Natural killer cell (primary cell): ENCODE results near the gene MAP3K8. TPM values are rescaled to one million over a fixed set of nuclear protein-coding genes. Genes with fewer than 3 reads are reported as not detected.
A peak's percentile ranks its signal among the peaks of the same experiment; 100 is the strongest.

Experiments used
- ATAC-seq, 3 donors: fragments of 150-1000 bp in 2 of 3; fragments of 200-7000 bp in 1 of 3; cut with Tn5 transposase; 1 replicate in 1 of 3; 2 replicates in 2 of 3; pipeline ENCODE4 v1.10.0; 2021; ENCODE audit warnings: mild to moderate bottlenecking in 2 of 3, moderate library complexity in 2 of 3
- DNase-seq, 2 donors: peaks; one replicate each; pipeline versions ENCODE4 v3.0.0 to v3.0.0-alpha.2; 2013 to 2021; ENCODE audit warnings: mixed read lengths in 1 of 2
- H3K27ac ChIP-seq: one replicate; pipeline ENCODE4 v1.5.1; 2013; ENCODE audit warnings: mild to moderate bottlenecking, low read length
- H3K27me3 ChIP-seq: one replicate; pipeline ENCODE4 v1.6.1; 2013; ENCODE audit warnings: low read length; ENCODE audit not compliant: control insufficient read depth, insufficient read depth
- H3K36me3 ChIP-seq: one replicate; pipeline ENCODE4 v1.6.1; 2013; ENCODE audit warnings: low read length; ENCODE audit not compliant: control insufficient read depth, insufficient read depth
- H3K4me1 ChIP-seq: one replicate; pipeline ENCODE4 v1.6.1; 2013; ENCODE audit warnings: low read length; ENCODE audit not compliant: control insufficient read depth, insufficient read depth
- H3K4me3 ChIP-seq: one replicate; pipeline ENCODE4 v1.5.1; 2013; ENCODE audit warnings: low read length
- H3K9me3 ChIP-seq: one replicate; pipeline ENCODE4 v1.6.1; 2013; ENCODE audit warnings: low read length; ENCODE audit not compliant: control insufficient read depth, insufficient read depth
- H3K27ac Mint-ChIP-seq, 2 donors: one replicate each; pipeline ENCODE4 v1.8.0; 2022; ENCODE audit warnings: mild to moderate bottlenecking in 2 of 2, mixed read lengths in 2 of 2, moderate library complexity in 1 of 2
- H3K27me3 Mint-ChIP-seq, 2 donors: one replicate each; pipeline ENCODE4 v1.8.0; 2022; ENCODE audit warnings: low read depth in 2 of 2, mixed read lengths in 2 of 2
- H3K36me3 Mint-ChIP-seq: one replicate; pipeline ENCODE4 v1.8.0; 2022; ENCODE audit warnings: mixed read lengths
- H3K4me1 Mint-ChIP-seq, 2 donors: one replicate each; pipeline ENCODE4 v1.8.0; 2022; ENCODE audit warnings: mixed read lengths in 2 of 2
- H3K4me3 Mint-ChIP-seq: one replicate; pipeline ENCODE4 v1.8.0; 2022; ENCODE audit warnings: mild to moderate bottlenecking, moderate library complexity, mixed read lengths
- H3K9me3 Mint-ChIP-seq, 2 donors: one replicate each; pipeline ENCODE4 v1.8.0; 2022; ENCODE audit warnings: mixed read lengths in 2 of 2
- CTCF ChIP-seq: fragments of 200-600 bp; IDR thresholded peaks from one replicate; pipeline ENCODE4 v1.8.0; 2022; ENCODE audit warnings: antibody characterized with exemption
- WGBS: methylation state at CpG from one replicate; pipeline ENCODE4 v1.1.7; 2013; ENCODE audit warnings: missing lambda C conversion rate; ENCODE audit not compliant: insufficient coverage; 5-methylcytosine and 5-hydroxymethylcytosine counted together
- intact Hi-C: fragments of 100-400 bp; cut with micrococcal nuclease; formaldehyde crosslinking; loops from one replicate; pipeline ENCODE4 v1.14.2; 2022
- total RNA-seq, 4 donors: library from RNA; stranded (reverse); fragments of 120-200 nt in 1 of 4; gene quantifications; one replicate each; pipeline versions ENCODE4 v1.2.3 to v1.2.4, GENCODE V29; 2013 to 2022

Gene MAP3K8
- total RNA-seq, 3 donors from 2014 or later (not counting 1 experiment from before 2014, with no cell fraction given): 200 to 244 (median 236) TPM

- Mint-ChIP-seq H3K9me3 (no peaks in the 10 kb centered on the region), H3K4me1 (peaks cover 4 to 5% of the 10 kb centered on the region in 2 donors), H3K36me3 (no peaks in the 10 kb centered on the region), H3K27me3 (peaks cover 6 to 16% of the 10 kb centered on the region in 2 donors), H3K27ac (no peak overlapping the region), H3K4me3 (no peak overlapping the region)
- Histone ChIP-seq H3K4me3 (no peak overlapping the region), H3K4me1 (peaks cover 6% of the 10 kb centered on the region), H3K36me3 (no peaks in the 10 kb centered on the region), H3K9me3 (no peaks in the 10 kb centered on the region), H3K27ac (no peak overlapping the region), H3K27me3 (no peaks in the 10 kb centered on the region)
- DNase-seq (peak; percentile 69 to 86), ATAC-seq (peak; percentile 95 to 100 (median 100))
- WGBS: 13% methylated on average over 17 of the region's 17 CpGs
- TF ChIP-seq CTCF: peak; percentile 97
- intact Hi-C loops: loop anchor here (1.0 to 10.0 kb wide), 3 partner anchors 142 to 398 kb away; no protein-coding TSS in a partner anchor
Observed at GRCh38 chr10:30392564-30392990, 41.4 kb upstream of the MAP3K8 start.

- intact Hi-C loops: loop anchor here (10.0 kb wide), 1 partner anchor 401 kb away; no protein-coding TSS in a partner anchor
- no peaks in the 10 kb centered on the region for H3K9me3 ChIP-seq
- DNase-seq: no peak
- no peak overlapping the region for H3K27ac ChIP-seq
- no peaks in the 10 kb centered on the region for H3K27me3 ChIP-seq
- TF ChIP-seq CTCF: no peak
- H3K36me3 ChIP-seq: no peaks in the 10 kb centered on the region
- Mint-ChIP-seq H3K4me1 (peaks cover 4 to 13% of the 10 kb centered on the region in 2 donors), H3K36me3 (no peaks in the 10 kb centered on the region), H3K4me3 (no peak overlapping the region), H3K9me3 (no peaks in the 10 kb centered on the region), H3K27ac (no peak overlapping the region), H3K27me3 (peaks cover 8 to 10% of the 10 kb centered on the region in 2 donors)
- ATAC-seq: no peak
- H3K4me1 ChIP-seq: peaks cover 18% of the 10 kb centered on the region
- WGBS: 83% methylated on average over 2 of the region's 3 CpGs
- H3K4me3 ChIP-seq: no peak overlapping the region
Observed at GRCh38 chr10:30396293-30396692, 37.7 kb upstream of the MAP3K8 start.

- ATAC-seq (no peak), DNase-seq (no peak)
- H3K27me3 Mint-ChIP-seq: peaks cover 8 to 10% of the 10 kb centered on the region in 2 donors
- Histone ChIP-seq H3K27ac (no peak overlapping the region), H3K9me3 (no peaks in the 10 kb centered on the region), H3K4me3 (no peak overlapping the region), H3K4me1 (peaks cover 18% of the 10 kb centered on the region), H3K36me3 (no peaks in the 10 kb centered on the region), H3K27me3 (no peaks in the 10 kb centered on the region)
- no peaks in the 10 kb centered on the region for H3K9me3 Mint-ChIP-seq
- peaks cover 4 to 13% of the 10 kb centered on the region in 2 donors for H3K4me1 Mint-ChIP-seq
- intact Hi-C loops: loop anchor here (10.0 kb wide), 1 partner anchor 402 kb away; no protein-coding TSS in a partner anchor
- 75% methylated on average over 2 of the region's 2 CpGs for WGBS
- H3K36me3 Mint-ChIP-seq: no peaks in the 10 kb centered on the region
- H3K27ac Mint-ChIP-seq: no peak overlapping the region
- no peak overlapping the region for H3K4me3 Mint-ChIP-seq
- TF ChIP-seq CTCF: no peak
Observed at GRCh38 chr10:30396698-30397097, 37.3 kb upstream of the MAP3K8 start.

- Histone ChIP-seq H3K36me3 (no peaks in the 10 kb centered on the region), H3K9me3 (no peaks in the 10 kb centered on the region), H3K27ac (no peak overlapping the region), H3K4me3 (no peak overlapping the region), H3K27me3 (no peaks in the 10 kb centered on the region), H3K4me1 (peaks cover 12% of the 10 kb centered on the region)
- intact Hi-C loops: loop anchor here (10.0 kb wide), 1 partner anchor 403 kb away; no protein-coding TSS in a partner anchor
- H3K9me3 Mint-ChIP-seq: no peaks in the 10 kb centered on the region
- no peaks in the 10 kb centered on the region for H3K36me3 Mint-ChIP-seq
- peaks cover 8% of the 10 kb centered on the region in 2 donors for H3K27me3 Mint-ChIP-seq
- no peak overlapping the region for H3K4me3 Mint-ChIP-seq
- H3K4me1 Mint-ChIP-seq: peaks cover 0 to 8% of the 10 kb centered on the region in 2 donors
- DNase-seq: peak in 1 of 2 donors; percentile 51
- no peak for TF ChIP-seq CTCF
- WGBS: 11% methylated on average over 2 of the region's 2 CpGs
- no peak overlapping the region for H3K27ac Mint-ChIP-seq
- peak in 1 of 3 donors; percentile 22 for ATAC-seq
Observed at GRCh38 chr10:30398193-30398592, 35.8 kb upstream of the MAP3K8 start.
